GM21529 (cell line): Measurements from ENCODE around the gene PI4K2A.

ENCODE experiments used
- ATAC-seq: cut with Tn5 transposase; IDR thresholded peaks from one replicate; pipeline ENCODE4 v1.9.1; 2021; ENCODE audit not compliant: unreplicated experiment

PI4K2A gene

DNA sequence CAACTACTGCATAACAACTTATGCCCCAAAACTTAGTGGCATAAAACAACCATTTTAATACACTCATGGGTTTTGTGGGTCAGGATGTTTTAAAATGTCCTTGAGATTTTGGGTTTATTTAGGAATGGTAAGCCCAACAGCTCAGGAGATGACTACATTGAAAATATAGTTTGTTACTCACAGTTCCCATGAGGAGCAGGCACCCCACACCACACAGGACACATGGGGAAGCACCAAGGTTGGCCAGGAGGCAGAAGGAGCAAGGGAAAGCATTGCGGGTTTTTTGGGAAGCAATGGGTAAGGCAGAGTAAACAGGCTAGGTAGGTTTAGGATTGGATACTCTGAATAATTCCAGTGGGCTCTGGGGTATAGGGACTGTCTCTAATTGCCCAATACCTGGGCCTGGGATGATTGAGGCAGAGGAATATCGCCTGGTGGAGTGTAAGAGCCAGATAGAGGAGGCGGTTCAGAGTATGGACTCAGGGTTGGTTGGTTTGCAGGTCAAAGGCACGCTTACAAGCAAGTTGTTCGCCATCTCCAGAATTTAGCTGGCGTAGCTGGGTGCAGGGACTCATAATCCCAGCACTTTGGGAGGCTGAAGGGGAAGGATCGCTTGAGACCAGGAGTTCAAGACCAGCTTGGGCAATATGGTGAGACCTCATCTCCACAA, 63.1 kb downstream of the PI4K2A start:
- ATAC-seq: no peak

- ATAC-seq: no peak
These were observed 63.9 kb downstream of the PI4K2A start for GRCh38 chr10:97704341-97704740.

DNA sequence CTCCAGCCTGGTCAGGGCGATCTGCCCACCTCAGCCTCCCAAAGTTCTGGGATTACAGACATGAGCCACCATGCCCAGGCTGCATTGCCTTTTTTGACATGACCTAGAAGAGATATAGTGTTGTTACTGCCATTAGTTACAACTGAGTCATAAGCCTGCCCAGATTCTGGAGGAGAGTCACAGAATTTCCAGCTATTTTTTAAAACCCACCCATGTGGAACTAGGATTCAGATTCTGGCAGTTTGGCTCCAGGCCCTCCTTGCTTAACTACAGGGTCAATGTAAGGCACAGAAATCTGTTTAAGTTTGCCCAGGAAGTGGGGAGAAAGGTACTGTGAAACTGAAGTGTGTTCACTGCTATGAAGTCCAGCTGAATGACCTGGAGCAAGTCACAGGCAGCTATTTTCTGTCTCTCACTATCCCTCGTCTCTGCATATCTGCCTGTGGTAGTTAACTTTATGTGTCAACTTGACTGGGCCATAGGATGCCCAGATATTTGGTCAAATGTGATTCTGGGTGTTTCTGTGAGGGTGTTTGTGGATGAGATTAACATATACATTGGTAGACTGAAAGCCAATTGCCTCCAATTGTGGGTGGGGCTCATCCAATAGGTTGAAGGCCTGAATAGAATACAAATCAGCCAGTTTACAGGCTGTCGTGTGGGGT, 64.7 kb downstream of the PI4K2A start:
- ATAC-seq: no peak

GRCh38 chr10:97707134-97707861, 66.8 kb downstream of the PI4K2A start:
- ATAC-seq: no peak

GRCh38 chr10:97708167-97708566, 67.7 kb downstream of the PI4K2A start:
- no peak for ATAC-seq

- no peak for ATAC-seq
These were observed 68.8 kb downstream of the PI4K2A start for GRCh38 chr10:97708976-97709946.

DNA sequence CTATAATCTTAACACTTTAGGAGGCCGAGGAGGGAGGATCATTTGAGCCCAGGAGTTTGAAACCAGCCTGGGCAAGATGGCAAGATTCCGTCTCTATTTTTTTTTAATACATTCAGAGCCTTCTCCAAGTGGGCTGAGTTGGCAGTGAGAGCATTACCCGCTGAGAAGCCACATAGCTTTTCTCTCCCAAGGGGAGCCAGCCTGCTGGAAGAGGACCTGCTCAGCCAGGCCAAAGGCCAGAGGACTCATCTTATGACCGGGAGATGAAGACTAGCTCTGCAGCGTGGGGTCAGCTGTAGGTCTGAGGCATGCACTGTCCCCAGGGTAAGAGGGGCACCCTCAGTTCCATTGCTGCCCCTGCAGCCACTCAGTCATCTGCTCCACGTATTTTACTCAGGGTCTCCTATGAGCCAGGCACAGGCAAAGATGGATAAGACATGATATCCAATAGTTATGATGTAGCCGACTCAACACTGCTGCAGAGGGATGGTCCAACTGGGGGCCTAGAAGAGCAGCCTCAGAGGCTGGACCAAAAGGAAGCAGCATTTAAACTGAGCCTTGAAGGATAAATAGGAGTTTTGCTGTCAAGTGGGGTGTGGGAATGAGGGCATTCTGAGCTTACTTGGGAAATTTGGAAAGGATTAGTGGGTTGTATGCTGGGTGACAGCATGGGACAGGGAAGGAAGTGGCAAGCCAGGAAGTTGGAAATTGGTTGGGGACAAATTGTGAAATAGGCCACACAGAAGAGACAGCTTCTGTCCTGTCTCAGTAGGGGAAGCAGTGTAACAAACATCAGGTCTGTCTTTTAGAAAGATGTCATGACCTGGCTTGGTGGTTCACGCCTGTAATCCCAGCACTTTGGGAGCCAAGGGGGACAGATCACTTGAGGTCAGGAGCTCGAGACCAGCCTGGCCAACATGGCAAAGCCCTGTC, 71.4 kb downstream of the PI4K2A start:
- ATAC-seq: no peak

GRCh38 chr10:97713339-97713825, 72.9 kb downstream of the PI4K2A start, which contains the start of gene MARVELD1:
Gene MARVELD1, plus strand, starts transcription at chr10:97713730. Its CDS starts 147 bp downstream, at chr10:97713877.
- ATAC-seq: no peak

DNA sequence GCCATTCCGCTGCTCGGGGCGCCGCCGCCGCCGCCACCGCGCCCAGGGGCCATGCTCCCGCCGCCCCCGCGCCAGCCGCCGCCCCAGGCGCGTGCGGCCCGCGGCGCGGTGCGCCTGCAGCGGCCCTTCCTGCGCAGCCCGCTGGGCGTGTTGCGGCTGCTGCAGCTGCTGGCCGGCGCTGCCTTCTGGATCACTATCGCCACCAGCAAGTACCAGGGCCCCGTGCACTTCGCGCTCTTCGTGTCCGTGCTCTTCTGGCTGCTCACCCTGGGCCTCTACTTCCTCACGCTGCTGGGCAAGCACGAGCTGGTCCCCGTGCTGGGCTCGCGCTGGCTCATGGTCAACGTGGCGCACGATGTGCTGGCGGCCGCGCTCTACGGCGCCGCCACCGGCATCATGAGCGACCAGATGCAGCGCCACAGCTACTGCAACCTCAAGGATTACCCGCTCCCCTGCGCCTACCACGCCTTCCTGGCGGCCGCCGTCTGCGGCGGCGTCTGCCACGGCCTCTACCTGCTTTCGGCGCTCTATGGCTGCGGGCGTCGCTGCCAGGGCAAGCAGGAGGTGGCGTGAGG, 73.4 kb downstream of the PI4K2A start:
- peak; percentile 75 for ATAC-seq

DNA sequence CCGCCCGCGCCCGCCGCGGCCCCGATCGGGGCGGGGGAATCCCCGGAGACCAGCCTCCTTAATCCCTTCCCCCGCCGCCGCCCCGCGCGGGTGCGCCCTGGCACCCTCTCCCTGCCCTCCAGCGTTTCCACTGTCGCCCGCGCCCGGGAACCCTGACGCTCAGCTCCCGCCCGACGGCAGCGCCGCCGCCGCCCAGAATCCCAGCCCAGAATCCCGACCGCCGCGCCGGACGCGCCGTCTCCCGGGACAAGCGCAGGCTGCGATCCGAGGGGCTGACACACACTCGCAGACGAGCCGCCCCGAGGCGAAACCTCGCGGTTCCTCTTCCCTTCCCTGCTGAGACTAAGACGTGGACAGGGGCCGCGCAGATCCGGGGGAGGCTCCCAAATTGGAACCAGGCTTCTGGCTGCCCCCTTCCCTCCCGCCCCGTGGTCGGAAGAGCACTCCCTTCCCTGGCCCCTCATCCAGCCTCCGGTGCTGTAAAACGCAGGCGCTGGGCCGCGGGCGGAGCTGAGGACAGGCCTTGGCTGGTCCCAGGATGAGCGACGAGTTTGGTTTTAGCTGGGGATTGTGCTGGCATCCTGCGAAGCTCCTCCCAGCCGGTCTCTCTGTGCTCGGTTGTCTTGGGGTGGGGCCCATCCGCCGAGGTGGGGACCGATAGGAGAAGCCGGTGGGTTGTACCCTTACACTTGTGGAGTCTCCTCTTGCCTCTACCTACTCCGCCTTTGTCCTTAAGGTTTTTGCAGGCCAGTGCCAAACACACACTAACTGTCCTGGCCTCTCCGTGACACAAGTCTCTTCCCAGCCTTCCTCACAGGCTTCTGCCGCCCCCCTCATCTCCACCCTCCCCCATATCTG, 74.2 kb downstream of the PI4K2A start:
- ATAC-seq: peak; percentile 30

- no peak for ATAC-seq
These were observed 74.9 kb downstream of the PI4K2A start for GRCh38 chr10:97715259-97715874.

- ATAC-seq: no peak
These were observed 77.2 kb downstream of the PI4K2A start for GRCh38 chr10:97717627-97718026.

DNA sequence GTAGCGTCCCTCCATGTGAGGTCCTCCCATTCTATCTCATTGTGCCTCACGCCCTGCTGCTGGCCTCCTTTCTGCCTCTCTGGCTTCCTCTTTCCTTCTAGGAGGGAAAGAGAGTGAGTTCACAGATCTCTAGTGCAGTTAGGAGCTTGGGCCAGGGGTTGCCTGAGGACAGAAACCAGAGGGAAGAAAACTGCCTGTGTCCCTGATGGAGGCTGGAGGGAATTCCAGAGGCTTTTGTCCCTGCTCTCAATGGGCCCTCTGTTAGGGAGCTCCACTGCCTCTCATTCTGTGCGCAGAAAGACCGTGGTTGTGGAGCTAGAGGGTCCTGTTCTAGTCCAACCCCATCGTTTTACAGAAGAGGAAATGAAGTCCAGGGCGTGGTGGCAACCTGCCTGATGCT, 77.7 kb downstream of the PI4K2A start:
- ATAC-seq: no peak

DNA sequence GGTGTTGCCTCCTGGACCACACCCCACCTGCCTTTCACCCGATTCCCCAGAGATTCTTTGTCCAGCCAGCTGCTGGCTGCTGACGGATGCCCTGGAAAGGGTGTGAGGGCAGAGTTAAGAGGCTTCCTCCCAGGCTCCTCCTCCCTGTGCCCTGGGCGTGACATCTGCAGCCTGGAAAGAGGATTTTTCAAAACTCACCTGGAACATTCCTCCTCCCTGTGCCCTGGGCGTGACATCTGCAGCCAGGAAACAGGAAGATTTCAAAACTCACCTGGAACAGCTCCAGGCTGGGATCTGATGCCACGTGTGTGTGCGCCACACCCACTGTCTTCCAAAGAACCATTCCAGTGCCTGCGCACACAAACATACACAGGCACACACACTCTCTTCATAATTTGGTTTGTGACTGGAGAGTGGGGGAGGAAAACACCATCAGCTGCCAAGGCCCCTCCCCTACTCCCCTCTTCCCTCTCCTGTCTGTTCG, 78.2 kb downstream of the PI4K2A start:
- ATAC-seq: no peak

GRCh38 chr10:97719602-97720001, 79.1 kb downstream of the PI4K2A start:
- no peak for ATAC-seq

- no peak for ATAC-seq
These were observed 81.7 kb downstream of the PI4K2A start for GRCh38 chr10:97721871-97722780.

- no peak for ATAC-seq
These were observed 82.5 kb downstream of the PI4K2A start for GRCh38 chr10:97723001-97723400.
